GM12878 (cell line): ENCODE data around the gene LMAN2. TPM values are rescaled to one million over a fixed set of nuclear protein-coding genes. Genes with fewer than 3 reads are reported as not detected.

Experiments used
- ATAC-seq: fragments of 200-7000 bp; cut with Tn5 transposase; 3 replicates; pipeline ENCODE4 v1.9.1; 2020; ENCODE audit warnings: mild to moderate bottlenecking, moderate library complexity
- BruUV-seq: library from RNA; stranded (reverse); fragments of 400-500 nt; replicated peaks from 2 replicates; lab custom pipeline; 2021; lab: Mats Ljungman, UMichigan
- CTCF ChIA-PET: fragments of 300-600 bp; sonication (Branson Sonifier 250); formaldehyde crosslinking; extraction: SDS; loops from one replicate; lab custom pipeline; 2021; ENCODE audit warnings: inconsistent platforms; lab: Yijun Ruan, JAX
- POLR2A ChIA-PET: fragments of 350-600 bp; formaldehyde crosslinking; extraction: SDS; loops from one replicate; lab custom pipeline; 2021; ENCODE audit warnings: inconsistent platforms; lab: Charles Lee
- RAD21 ChIA-PET: fragments of 300-600 bp; sonication (Branson Sonifier 250); formaldehyde crosslinking; loops from one replicate; lab custom pipeline; 2023; ENCODE audit warnings: antibody characterized with exemption; ENCODE audit not compliant: unreplicated experiment; lab: Charles Lee
- SMC1A ChIA-PET: fragments of 300-600 bp; sonication (Branson Sonifier 250); formaldehyde crosslinking; loops from one replicate; lab custom pipeline; 2023; ENCODE audit not compliant: unreplicated experiment, uncharacterized antibody; lab: Charles Lee
- DNase-seq: peaks from one replicate; pipeline ENCODE4 v3.0.0-alpha.2; 2011; ENCODE audit warnings: low read depth, low spot score
- FAIRE-seq: peaks from 3 replicates; lab custom pipeline; 2011; peaks lifted over from hg19 to GRCh38; lab: Jason Lieb, UNC
- H2AFZ ChIP-seq: 2 replicates; pipeline ENCODE4 v1.6.0; 2011; ENCODE audit warnings: low read depth, low read length, control low read depth; ENCODE audit not compliant: control insufficient read depth
- H3K27ac ChIP-seq: 2 replicates; pipeline ENCODE4 v1.5.1; 2011; ENCODE audit warnings: control low read depth; ENCODE audit not compliant: control insufficient read depth, insufficient read depth
- H3K27me3 ChIP-seq, 2 experiments: replicated peaks in 1 of 2; 2 replicates each; pipeline versions ENCODE4 v1.6.0 to v1.6.1; 2011; ENCODE audit warnings: low read length in 1 of 2; ENCODE audit not compliant: control insufficient read depth in 2 of 2, insufficient read depth in 2 of 2
- H3K36me3 ChIP-seq, 2 experiments: 2 replicates each; pipeline ENCODE4 v1.5.1; 2011; ENCODE audit warnings: low read length in 1 of 2; ENCODE audit not compliant: control insufficient read depth in 2 of 2, insufficient read depth in 2 of 2
- H3K4me1 ChIP-seq: 2 replicates; pipeline ENCODE4 v1.6.1; 2011; ENCODE audit warnings: mild to moderate bottlenecking, low read length, moderate library complexity, mixed read lengths; ENCODE audit not compliant: control insufficient read depth, insufficient read depth
- H3K4me2 ChIP-seq: 2 replicates; pipeline ENCODE4 v1.6.0; 2011; ENCODE audit warnings: control low read depth; ENCODE audit not compliant: control insufficient read depth, insufficient read depth
- H3K4me3 ChIP-seq: fragments of 200-600 bp; sonication (generic); 2 replicates; pipeline ENCODE4 v1.5.1; 2016
- H3K79me2 ChIP-seq: 2 replicates; pipeline ENCODE4 v1.6.0; 2011; ENCODE audit warnings: low read length; ENCODE audit not compliant: control insufficient read depth, insufficient read depth
- H3K9ac ChIP-seq: 2 replicates; pipeline ENCODE4 v1.8.0; 2011; ENCODE audit warnings: low read length, control low read depth, mixed read lengths; ENCODE audit not compliant: control insufficient read depth, insufficient read depth
- H3K9me3 ChIP-seq: replicated peaks from 3 replicates; pipeline ENCODE4 v1.5.1; 2011; ENCODE audit warnings: mild to moderate bottlenecking, low read length; ENCODE audit not compliant: control insufficient read depth, insufficient read depth
- H4K20me1 ChIP-seq: 2 replicates; pipeline ENCODE4 v1.6.0; 2011; ENCODE audit not compliant: control insufficient read depth, insufficient read depth
- BCL11A ChIP-seq: IDR thresholded peaks from 2 replicates; pipeline ENCODE4 v1.6.1; 2011; ENCODE audit warnings: low read depth, low read length
- CBFB ChIP-seq: IDR thresholded peaks from 2 replicates; pipeline ENCODE4 v1.6.1; 2016; ENCODE audit warnings: antibody characterized with exemption, low read depth
- NFXL1 ChIP-seq: fragments of 450-650 bp; IDR thresholded peaks from 2 replicates; pipeline ENCODE4 v1.6.1; 2017; ENCODE audit warnings: antibody characterized with exemption, mild to moderate bottlenecking, borderline replicate concordance
- SMARCA5 ChIP-seq: fragments of 450-650 bp; IDR thresholded peaks from 2 replicates; pipeline ENCODE4 v1.6.1; 2017; ENCODE audit warnings: mild to moderate bottlenecking
- ZNF217 ChIP-seq: fragments of 450-650 bp; IDR thresholded peaks from 2 replicates; pipeline ENCODE4 v1.6.1; 2017; ENCODE audit warnings: antibody characterized with exemption, mild to moderate bottlenecking
- WGBS: methylation state at CpG from one replicate; pipeline ENCODE4 v1.1.6; 2016; ENCODE audit warnings: low lambda C conversion rate; ENCODE audit not compliant: insufficient replicate concordance, insufficient coverage; ENCODE audit errors: missing lambda C conversion rate; 5-methylcytosine and 5-hydroxymethylcytosine counted together
- in situ Hi-C: fragments of 300-500 bp; cut with MboI; formaldehyde crosslinking; loops from 9 replicates; pipeline ENCODE4 v1.14.3; 2018; ENCODE audit warnings: mixed read lengths
- intact Hi-C: fragments of 100-400 bp; cut with micrococcal nuclease; formaldehyde crosslinking; loops from one replicate; pipeline ENCODE4 v1.14.2; 2022; ENCODE audit not compliant: unreplicated experiment
- polyA plus RNA-seq, 11 experiments: library from polyadenylated mRNA; depleted of rRNA in 4 of 11; unstranded in 6 of 11; stranded (reverse) in 5 of 11; fragments of >200 nt; fragmentation: Nextera tagmentation in 4 of 11; fragmentation: Illumina TruSeq in 1 of 11; extraction: Ambion mirVana in 4 of 11; extraction: Trizol in 1 of 11; gene quantifications; 1 replicate in 1 of 11; 2 replicates in 10 of 11; pipeline versions ENCODE4 v1.2.1 to v1.2.3, GENCODE V29; 2011 to 2016; ENCODE audit warnings: inconsistent platforms in 2 of 11, missing spikeins in 2 of 11, low read depth in 1 of 11
- total RNA-seq, 4 experiments: library from RNA; depleted of rRNA in 3 of 4; stranded (reverse); fragments of >200 nt in 3 of 4; fragmentation: Illumina TruSeq in 1 of 4; extraction: Trizol in 1 of 4; gene quantifications; 2 replicates each; pipeline versions ENCODE4 v1.2.1 to v1.2.3, GENCODE V29; 2013 to 2021
- TF ChIP-seq, protein P1 (sequence below): fragments of 450-650 bp; conservative IDR thresholded peaks from 2 replicates; pipeline ENCODE4 v1.6.1; 2017; ENCODE audit warnings: mild to moderate bottlenecking, moderate library complexity
- TF ChIP-seq, protein P2 (sequence below): fragments of 450-650 bp; IDR thresholded peaks from 2 replicates; pipeline ENCODE4 v1.6.1; 2017; ENCODE audit warnings: borderline replicate concordance
- TF ChIP-seq, protein P3 (sequence below): IDR thresholded peaks from 2 replicates; pipeline ENCODE4 v1.6.1; 2011; ENCODE audit warnings: low read depth, low read length, improper control_type of control experiment, borderline replicate concordance

The LMAN2 gene
- total and polyA plus RNA-seq, 10 of the 15 experiments (the other 5 are each of a cell fraction or from before 2014, with no cell fraction given) = 2.4 to 264 (median 147) TPM

DNA sequence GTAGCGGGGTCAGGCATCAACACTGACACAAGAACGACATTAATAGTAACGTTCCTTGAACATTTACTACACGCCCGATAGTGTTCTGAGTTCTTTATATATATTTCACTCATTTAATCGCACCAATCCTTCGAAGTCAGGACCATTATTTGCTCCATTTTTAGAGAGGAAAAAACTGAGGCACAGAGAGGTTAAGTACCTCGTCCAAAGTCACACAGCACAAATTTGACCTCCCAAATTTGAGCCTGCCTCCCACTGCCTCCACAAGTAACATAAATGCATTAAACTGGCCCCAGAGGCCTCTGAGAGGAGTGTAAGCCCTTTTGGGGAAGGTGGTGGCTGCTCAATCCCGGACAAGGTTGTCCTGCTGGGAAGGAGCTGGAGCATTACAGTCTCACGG is 12.1 kb upstream of the LMAN2 start:
- in situ Hi-C loops (no loop called here), intact Hi-C loops (loop anchor here (5.0 kb wide), 1 partner anchor 51 kb away; the partner anchor contains the start of gene MXD3)
- POLR2A ChIA-PET = interaction anchor here (0.6 to 2.8 kb wide), 10 partner anchors 8 to 82 kb away, joined by 3 to 17 read pairs (median 5); partner anchors contain the start of genes GRK6 and LMAN2

More for the DNA sequence above, 12.1 kb upstream of the LMAN2 start:
- peak overlapping the region; percentile 63 for H3K4me3 ChIP-seq
- no peaks in the 10 kb centered on the region for H3K27me3 ChIP-seq
- H3K4me2 ChIP-seq = peak overlapping the region; percentile 93
- FAIRE-seq = no peak
- H3K4me1 ChIP-seq = peaks cover 59% of the 10 kb centered on the region
- no peak; the same call in 2 of the 3 replicates for ATAC-seq
- no peak for DNase-seq
- BruUV-seq = TSS peak; percentile 46
- RAD21 ChIA-PET = interaction anchor here (0.9 to 4.4 kb wide), 8 partner anchors 9 to 62 kb away, joined by 3 to 29 read pairs (median 6); partner anchors contain the start of genes GRK6 and LMAN2
- H4K20me1 ChIP-seq = no peaks in the 10 kb centered on the region
- peaks cover 60% of the 10 kb centered on the region for H3K79me2 ChIP-seq
- peak overlapping the region; percentile 91 for H3K27ac ChIP-seq
- 0 out of 2 replicates have a peak overlapping the region, but pooled peaks have one; percentile 7 for H2AFZ ChIP-seq
- WGBS = 32% methylated on average over 10 of the region's 10 CpGs
- peaks cover 7% of the 10 kb centered on the region in 2 experiments; a peak in 3 of 4 replicates for H3K36me3 ChIP-seq
- SMC1A ChIA-PET = interaction anchor here (0.9 to 3.7 kb wide), 6 partner anchors 12 to 85 kb away, joined by 3 to 32 read pairs (median 8); partner anchors contain the start of gene LMAN2
- TF ChIP-seq, protein P1, sequence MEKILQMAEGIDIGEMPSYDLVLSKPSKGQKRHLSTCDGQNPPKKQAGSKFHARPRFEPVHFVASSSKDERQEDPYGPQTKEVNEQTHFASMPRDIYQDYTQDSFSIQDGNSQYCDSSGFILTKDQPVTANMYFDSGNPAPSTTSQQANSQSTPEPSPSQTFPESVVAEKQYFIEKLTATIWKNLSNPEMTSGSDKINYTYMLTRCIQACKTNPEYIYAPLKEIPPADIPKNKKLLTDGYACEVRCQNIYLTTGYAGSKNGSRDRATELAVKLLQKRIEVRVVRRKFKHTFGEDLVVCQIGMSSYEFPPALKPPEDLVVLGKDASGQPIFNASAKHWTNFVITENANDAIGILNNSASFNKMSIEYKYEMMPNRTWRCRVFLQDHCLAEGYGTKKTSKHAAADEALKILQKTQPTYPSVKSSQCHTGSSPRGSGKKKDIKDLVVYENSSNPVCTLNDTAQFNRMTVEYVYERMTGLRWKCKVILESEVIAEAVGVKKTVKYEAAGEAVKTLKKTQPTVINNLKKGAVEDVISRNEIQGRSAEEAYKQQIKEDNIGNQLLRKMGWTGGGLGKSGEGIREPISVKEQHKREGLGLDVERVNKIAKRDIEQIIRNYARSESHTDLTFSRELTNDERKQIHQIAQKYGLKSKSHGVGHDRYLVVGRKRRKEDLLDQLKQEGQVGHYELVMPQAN = 0 out of 2 replicates have a peak, but pooled peaks have one; percentile 44
- TF ChIP-seq NFXL1 (peak; percentile 71; the same call in 1 of the 2 replicates), CBFB (0 out of 2 replicates have a peak, but pooled peaks have one; percentile 0), SMARCA5 (peak; percentile 97), ZNF217 (peak; percentile 75; the same call in 1 of the 2 replicates), BCL11A (no peak)
- TF ChIP-seq, protein P2, sequence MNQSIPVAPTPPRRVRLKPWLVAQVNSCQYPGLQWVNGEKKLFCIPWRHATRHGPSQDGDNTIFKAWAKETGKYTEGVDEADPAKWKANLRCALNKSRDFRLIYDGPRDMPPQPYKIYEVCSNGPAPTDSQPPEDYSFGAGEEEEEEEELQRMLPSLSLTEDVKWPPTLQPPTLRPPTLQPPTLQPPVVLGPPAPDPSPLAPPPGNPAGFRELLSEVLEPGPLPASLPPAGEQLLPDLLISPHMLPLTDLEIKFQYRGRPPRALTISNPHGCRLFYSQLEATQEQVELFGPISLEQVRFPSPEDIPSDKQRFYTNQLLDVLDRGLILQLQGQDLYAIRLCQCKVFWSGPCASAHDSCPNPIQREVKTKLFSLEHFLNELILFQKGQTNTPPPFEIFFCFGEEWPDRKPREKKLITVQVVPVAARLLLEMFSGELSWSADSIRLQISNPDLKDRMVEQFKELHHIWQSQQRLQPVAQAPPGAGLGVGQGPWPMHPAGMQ = no peak
- TF ChIP-seq, protein P3, sequence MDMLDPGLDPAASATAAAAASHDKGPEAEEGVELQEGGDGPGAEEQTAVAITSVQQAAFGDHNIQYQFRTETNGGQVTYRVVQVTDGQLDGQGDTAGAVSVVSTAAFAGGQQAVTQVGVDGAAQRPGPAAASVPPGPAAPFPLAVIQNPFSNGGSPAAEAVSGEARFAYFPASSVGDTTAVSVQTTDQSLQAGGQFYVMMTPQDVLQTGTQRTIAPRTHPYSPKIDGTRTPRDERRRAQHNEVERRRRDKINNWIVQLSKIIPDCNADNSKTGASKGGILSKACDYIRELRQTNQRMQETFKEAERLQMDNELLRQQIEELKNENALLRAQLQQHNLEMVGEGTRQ = no peak
- no peaks in the 10 kb centered on the region for H3K9me3 ChIP-seq
- CTCF ChIA-PET = interaction anchor here (0.7 to 3.7 kb wide), 6 partner anchors 12 to 250 kb away, joined by 3 to 22 read pairs (median 4); partner anchors contain the start of gene LMAN2
- peak overlapping the region; percentile 61; the same call in 1 of the 2 replicates for H3K9ac ChIP-seq
